HG02642 (cell line): Measurements from ENCODE around the gene TSNAXIP1.

ENCODE experiments used
- ATAC-seq: cut with Tn5 transposase; IDR thresholded peaks from one replicate; pipeline ENCODE4 v1.9.1; 2021; ENCODE audit warnings: mild to moderate bottlenecking; ENCODE audit not compliant: unreplicated experiment, poor library complexity

The TSNAXIP1 gene

GRCh38 chr16:67806428-67807147 is at the start of gene TSNAXIP1, which contains the start of gene RANBP10:
Gene TSNAXIP1 (plus strand): TSS chr16:67806889. CDS start chr16:67807150, 261 bp downstream.
Gene RANBP10 (minus strand): TSS chr16:67806560. CDS start chr16:67806536, 24 bp downstream.
- ATAC-seq: peak; percentile 89

GRCh38 chr16:67758006-67758405 is 48.7 kb upstream of the TSNAXIP1 start:
- no peak for ATAC-seq

DNA sequence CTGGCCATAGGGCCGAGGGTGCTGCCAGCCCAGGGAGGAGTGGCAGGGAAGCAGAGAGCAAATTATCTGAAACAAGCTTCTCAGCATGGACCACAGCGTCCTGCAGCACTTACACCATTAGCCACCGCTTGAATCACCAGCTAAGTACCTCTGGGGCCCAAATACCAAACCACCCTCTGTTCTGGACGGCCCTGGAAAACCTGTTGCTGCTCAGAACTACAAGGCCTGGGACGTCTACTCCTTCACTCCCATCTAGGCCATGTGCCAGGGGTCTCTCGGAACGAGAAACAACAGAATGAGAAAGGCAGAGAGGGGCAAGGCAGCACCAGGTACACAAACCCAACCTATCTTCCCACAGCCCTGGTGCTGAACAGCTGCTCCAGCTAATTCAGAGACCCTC is 47.7 kb upstream of the TSNAXIP1 start:
- ATAC-seq: no peak

DNA sequence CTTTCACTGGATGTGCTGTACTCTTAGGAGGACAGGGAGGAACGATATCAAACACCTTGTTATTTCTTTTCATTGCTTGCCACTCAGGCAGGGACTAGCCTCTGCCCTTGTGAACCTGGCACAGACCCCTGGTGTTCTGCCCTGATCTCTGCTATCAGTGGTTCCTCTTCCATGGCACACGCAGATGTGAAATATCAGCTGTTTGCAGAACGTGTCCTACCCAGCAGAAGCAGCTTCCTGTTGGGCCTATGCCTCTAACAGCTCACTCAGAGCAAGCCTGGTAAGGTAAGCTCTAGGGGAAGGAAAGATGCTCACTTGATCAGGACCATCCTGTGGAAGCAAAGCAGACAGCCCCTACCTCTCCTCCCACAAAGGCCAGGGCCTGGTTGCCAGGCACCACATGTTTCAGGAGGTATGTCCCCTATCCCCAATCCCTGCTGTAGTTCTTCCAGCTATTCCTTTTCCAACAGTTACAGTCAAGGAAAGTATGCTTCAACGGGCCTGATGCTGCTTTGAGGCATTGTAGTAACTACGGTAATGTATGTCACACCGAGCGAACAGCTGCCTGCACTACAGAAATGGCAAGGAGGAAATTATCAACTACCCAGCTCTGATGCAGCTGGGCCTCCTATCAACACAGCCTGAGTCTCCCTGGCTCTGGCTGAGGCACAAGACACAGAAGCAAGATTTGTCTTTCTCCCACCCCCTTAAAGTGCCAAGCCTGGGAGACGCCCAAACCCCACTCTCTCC is 46.3 kb upstream of the TSNAXIP1 start:
- no peak for ATAC-seq

DNA sequence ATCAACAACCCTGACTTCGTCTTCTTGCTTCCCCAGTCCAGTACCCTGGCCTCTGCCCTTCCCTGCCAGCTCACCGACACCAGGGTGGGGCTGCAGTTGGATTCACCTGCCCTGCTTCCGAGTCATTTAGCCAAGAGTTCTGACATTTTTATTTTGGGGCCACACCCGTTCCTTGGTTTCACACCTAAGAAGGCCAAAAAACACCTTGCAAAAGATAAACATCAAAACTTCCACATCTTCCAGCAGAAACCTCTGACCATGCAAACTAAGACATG is 45.8 kb upstream of the TSNAXIP1 start:
- ATAC-seq: no peak

GRCh38 chr16:67761924-67762323 is 44.8 kb upstream of the TSNAXIP1 start:
- ATAC-seq: no peak

DNA sequence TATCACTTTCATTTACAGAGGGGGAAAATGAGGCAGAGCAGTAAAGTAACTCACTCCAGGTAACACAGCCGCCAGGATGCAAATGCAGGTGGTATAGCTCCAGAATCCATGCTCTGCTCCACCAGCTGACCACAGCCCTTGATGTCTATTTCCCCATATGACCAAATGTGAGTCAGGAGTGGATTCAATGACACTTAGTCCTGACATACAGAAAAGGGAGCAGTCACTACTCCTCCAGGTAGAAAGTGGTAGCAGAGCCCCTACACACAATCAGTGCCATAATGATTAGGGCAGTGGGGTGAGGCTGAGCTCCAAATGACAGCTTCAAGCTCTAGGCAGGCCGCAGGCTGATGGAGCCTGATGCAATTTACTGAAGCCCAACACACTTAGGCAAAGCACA is 44.3 kb upstream of the TSNAXIP1 start:
- no peak for ATAC-seq

DNA sequence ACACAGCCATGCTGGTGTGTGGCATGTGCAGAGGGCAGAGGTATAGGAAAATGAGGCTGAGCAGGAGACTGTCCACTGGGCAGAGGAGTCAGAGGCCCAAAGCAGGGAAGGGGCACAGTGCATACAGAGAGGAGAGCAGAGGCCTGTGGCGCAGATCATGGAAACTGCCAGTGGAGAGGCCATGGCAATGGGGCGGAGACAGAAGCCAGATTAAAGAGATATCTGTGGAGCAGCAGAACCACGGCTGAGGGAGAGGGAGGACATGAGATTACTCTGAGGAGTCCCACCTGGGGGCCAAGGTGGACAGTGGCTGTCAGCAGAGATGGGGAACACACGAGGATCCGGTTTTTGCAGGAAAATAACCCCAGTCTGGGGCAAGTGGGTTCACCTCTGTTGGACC is 43.6 kb upstream of the TSNAXIP1 start:
- no peak for ATAC-seq

DNA sequence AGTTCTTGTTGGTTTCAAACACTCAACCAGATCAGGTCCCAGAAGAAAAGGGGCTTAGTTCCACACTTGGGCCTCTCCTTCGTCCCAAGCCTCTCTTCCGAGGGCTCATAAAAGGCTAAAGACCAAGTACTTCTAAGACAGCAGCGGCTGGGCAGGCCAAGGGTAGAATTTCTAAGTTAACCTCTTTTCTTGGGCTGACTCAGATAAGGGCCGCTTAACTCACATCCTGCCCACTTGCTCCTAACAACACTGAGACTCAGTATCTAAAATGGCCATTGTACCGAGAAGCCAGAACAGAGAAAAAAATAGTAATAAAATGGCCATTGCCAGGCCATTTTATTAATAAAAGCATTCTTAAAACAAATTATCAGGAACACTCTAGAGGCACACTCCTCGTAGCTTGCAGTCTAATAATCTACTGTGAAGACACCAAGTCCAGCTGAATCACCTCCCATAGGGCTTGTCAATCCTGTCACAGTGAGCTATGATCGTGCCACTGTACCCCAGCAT is 42.5 kb upstream of the TSNAXIP1 start:
- no peak for ATAC-seq

- ATAC-seq: no peak
Measured at GRCh38 chr16:67766291-67766690, 40.4 kb upstream of the TSNAXIP1 start.

DNA sequence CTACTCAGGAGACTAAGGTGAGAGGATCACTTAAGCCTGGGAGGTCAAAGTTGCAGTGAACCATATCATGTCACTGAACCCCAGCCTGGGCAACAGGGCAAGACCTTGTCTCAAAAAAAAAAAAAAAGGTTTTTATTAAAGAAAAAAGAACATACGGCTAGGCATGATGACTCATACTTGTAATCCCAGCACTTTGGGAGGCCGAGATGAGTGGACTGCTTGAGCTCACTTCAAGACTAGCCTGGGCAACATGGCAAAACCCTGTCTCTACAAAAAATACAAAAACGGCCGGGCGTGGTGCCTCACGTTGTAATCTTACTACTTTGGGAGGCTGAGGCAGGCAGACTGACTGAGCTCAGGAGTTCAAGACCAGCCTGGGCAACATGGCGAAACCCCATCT is 38.7 kb upstream of the TSNAXIP1 start:
- no peak for ATAC-seq

- no peak for ATAC-seq
Measured at GRCh38 chr16:67770346-67770991, 36.2 kb upstream of the TSNAXIP1 start.

GRCh38 chr16:67773099-67773498 is 33.6 kb upstream of the TSNAXIP1 start:
- no peak for ATAC-seq

DNA sequence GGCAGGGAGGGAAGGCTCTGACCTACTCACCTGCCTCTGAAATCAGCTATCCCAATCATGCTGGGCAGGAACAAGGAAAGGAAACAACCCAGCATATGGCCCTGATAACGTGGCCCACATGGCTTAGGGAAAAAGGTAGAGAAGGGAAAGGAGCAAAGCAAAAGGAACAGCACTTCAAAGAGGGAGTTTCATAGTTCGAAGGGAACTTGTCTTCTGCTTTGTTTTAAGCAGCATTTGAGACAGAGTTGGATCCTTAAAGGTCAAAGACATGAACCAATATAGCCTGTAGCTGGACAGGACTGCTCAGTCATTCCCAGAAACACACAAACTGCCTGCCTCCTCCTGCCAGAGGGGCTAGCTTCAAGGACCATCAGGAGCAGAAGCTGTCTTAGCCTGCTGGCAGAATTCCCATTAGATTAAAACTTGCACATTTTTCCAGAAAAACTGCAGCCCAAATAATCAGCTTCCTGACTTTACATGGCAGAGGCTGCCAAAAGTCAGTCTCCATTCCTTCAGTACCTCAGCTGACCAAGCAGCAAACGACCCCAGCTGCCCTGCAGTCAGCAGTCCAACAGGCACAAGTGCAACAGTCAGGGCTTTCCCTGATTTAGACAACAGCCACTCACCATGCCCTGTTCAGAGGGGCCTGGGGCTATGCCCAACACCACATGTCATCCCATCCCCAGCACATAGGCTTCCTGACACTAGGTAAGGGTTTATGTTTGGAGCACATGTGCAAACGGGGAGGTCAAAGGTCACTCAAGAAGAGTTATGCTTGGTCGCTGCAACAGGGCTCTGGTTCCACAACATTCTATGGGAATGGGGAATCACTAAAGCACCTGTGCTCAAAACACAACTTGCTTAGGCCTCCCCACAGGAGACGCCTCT is 32.9 kb upstream of the TSNAXIP1 start:
- no peak for ATAC-seq

- ATAC-seq: no peak
Measured at GRCh38 chr16:67774457-67774853, 32.2 kb upstream of the TSNAXIP1 start.

DNA sequence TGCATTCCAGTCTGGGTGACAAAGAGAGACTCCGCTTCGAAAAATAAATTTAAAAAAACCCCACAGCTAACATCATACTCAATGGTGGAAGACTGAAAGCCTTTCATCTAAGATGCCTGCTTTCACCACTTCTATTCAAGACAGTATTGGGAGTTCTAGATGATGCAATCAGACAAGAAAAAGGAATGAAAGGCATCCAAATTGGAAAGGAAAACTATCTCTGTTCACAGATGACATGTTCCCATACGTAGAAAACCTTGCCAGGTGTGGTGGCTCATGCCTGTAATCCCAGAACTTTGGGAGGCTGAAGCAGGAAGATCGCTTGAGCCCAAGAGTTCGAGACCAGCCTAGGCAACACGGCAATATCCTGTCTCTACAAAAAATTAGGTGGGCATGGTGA is 31.4 kb upstream of the TSNAXIP1 start:
- no peak for ATAC-seq

DNA sequence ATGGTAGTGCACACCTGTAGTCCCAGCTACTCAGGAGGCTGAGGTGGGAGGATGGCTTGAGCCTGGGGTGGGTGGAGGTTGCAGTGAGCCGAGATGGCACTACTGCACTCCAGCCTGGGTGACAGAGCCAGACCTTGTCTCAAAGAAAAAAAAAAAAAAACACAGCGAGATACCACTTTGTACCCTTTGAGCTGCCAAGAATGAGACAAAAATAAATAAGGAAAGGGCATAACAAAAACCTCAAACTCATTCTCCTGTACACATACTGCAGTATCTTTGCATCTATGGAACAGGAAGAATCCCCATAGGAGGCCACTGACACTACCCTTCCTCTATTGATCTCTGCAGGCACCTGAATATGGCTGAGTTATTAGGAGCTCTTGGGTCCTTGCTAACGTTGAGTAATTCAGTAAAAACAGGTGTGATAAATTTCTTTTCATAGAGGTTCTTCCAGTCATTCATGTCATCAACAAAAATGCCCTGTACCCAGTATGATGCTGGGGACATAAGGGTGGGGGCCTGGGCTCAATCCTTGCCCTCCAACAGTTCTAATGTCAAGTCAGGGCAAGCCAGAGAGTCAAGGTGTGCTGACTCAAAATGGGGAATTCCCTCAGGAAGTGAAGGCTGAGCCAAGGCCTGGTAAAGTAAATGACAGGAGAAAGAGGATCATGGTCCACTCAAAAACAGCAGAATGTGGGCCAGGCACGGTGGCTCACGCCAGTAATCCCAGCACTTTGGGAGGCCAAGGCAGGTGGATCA is 27.3 kb upstream of the TSNAXIP1 start:
- ATAC-seq: no peak

- ATAC-seq: no peak
Measured at GRCh38 chr16:67780847-67781564, 25.7 kb upstream of the TSNAXIP1 start.

- peak; percentile 51 for ATAC-seq
Measured at GRCh38 chr16:67781565-67781921, 25.1 kb upstream of the TSNAXIP1 start.
